Measurements from ENCODE around the gene PHKG2. TPM values are rescaled to one million over a fixed set of nuclear protein-coding genes. Genes with fewer than 3 reads are reported as not detected.

Gene PHKG2
- total RNA-seq, 1 donor from 2014 or later, result 42.4 TPM

DNA sequence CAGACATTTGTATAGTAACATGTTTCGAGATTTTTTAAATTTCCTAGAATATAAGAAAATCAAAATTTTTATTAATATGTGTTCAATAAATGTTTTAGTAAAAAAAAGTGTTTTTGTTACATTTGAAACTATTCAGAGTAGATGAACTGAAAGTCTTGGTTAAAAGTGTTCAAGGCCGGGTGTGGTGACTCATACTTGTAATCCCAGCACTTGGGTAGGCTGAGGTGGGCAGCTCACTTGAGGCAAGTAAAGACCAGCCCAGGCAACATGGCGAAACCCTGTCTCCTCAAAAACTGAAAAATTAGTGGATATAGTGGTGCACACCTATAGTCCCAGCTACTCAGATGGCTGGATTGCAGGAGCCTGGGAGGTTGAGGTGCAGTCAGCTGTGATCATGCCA is 16.8 kb upstream of the PHKG2 start:
- TF ChIP-seq, protein P1, sequence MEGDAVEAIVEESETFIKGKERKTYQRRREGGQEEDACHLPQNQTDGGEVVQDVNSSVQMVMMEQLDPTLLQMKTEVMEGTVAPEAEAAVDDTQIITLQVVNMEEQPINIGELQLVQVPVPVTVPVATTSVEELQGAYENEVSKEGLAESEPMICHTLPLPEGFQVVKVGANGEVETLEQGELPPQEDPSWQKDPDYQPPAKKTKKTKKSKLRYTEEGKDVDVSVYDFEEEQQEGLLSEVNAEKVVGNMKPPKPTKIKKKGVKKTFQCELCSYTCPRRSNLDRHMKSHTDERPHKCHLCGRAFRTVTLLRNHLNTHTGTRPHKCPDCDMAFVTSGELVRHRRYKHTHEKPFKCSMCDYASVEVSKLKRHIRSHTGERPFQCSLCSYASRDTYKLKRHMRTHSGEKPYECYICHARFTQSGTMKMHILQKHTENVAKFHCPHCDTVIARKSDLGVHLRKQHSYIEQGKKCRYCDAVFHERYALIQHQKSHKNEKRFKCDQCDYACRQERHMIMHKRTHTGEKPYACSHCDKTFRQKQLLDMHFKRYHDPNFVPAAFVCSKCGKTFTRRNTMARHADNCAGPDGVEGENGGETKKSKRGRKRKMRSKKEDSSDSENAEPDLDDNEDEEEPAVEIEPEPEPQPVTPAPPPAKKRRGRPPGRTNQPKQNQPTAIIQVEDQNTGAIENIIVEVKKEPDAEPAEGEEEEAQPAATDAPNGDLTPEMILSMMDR (conservative IDR thresholded peaks at IDR 0.05), result no peak
- H3K9me3 Mint-ChIP-seq, result no peaks in the 10 kb centered on the region
- H3K36me3 Mint-ChIP-seq, result peaks cover 29% of the 10 kb centered on the region
- H3K4me1 Mint-ChIP-seq (ENCODE audit: unreplicated experiment), result no peaks in the 10 kb centered on the region
- H3K27ac Mint-ChIP-seq, result no peak overlapping the region
- no peak for DNase-seq (ENCODE audit: extremely low spot score, unreplicated experiment)
- H3K27me3 Mint-ChIP-seq, result no peaks in the 10 kb centered on the region
- H3K4me3 Mint-ChIP-seq, result no peak overlapping the region

DNA sequence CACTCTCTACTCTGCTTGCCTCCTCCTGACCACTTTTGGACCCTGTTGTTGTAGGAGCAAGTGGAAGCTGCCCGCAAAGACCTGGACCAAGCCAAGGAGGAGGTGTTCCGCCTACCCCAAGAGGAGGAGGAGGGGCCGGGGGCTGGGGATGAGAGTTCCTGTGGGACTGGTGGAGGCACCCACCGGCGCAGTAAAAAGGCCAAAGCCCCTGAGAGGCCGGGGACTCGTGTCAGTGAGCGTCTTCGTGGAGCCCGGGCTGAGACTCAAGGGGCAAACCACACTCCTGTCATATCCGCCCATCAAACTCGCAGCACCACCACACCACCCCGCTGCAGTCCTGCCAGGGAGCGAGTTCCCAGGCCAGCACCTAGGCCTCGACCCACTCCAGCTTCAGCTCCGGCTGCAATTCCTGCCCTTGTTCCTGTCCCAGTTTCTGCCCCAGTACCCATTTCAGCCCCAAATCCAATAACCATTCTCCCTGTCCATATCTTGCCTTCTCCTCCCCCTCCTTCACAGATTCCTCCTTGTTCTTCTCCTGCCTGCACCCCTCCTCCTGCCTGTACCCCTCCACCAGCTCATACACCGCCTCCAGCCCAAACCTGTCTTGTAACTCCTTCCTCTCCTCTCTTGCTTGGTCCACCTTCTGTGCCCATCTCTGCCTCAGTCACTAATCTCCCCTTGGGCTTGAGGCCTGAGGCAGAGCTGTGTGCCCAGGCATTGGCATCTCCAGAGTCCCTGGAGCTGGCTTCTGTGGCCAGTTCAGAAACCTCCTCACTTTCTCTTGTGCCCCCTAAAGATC is 11.0 kb upstream of the PHKG2 start:
- Mint-ChIP-seq H3K9me3 (no peaks in the 10 kb centered on the region), H3K27me3 (no peaks in the 10 kb centered on the region), H3K36me3 (peaks cover 38% of the 10 kb centered on the region), H3K4me1 (ENCODE audit: unreplicated experiment) (peaks cover 13% of the 10 kb centered on the region), H3K4me3 (no peak overlapping the region), H3K27ac (peak overlapping the region; percentile 59)
- DNase-seq (ENCODE audit: extremely low spot score, unreplicated experiment), result no peak
- TF ChIP-seq, protein P1 (conservative IDR thresholded peaks at IDR 0.05), result no peak

DNA sequence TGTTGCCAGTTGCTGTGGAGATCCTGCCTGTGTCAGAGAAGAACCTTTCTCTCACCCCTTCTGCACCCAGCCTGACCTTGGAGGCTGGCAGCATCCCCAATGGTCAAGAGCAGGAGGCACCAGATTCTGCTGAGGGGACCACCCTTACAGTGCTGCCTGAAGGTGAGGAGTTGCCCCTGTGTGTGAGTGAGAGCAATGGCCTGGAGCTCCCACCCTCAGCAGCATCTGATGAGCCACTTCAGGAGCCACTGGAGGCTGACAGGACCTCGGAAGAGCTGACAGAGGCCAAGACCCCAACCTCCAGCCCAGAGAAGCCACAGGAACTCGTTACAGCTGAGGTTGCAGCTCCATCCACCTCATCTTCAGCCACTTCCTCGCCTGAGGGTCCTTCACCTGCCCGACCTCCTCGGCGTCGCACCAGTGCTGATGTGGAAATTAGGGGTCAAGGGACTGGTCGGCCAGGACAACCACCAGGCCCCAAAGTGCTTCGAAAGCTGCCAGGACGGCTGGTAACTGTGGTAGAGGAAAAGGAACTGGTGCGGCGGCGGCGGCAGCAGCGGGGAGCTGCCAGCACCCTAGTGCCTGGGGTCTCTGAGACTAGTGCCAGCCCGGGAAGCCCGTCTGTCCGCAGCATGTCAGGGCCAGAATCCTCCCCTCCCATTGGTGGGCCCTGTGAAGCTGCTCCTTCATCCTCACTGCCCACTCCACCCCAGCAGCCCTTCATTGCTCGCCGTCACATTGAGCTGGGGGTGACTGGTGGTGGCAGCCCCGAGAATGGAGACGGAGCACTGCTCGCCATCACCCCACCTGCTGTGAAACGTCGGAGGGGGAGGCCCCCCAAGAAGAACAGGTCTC is 10.2 kb upstream of the PHKG2 start:
- peak overlapping the region; percentile 59 for H3K27ac Mint-ChIP-seq
- no peak overlapping the region for H3K4me3 Mint-ChIP-seq
- H3K4me1 Mint-ChIP-seq (ENCODE audit: unreplicated experiment), result peaks cover 13% of the 10 kb centered on the region
- H3K9me3 Mint-ChIP-seq, result no peaks in the 10 kb centered on the region
- peaks cover 36% of the 10 kb centered on the region for H3K36me3 Mint-ChIP-seq
- TF ChIP-seq, protein P1 (conservative IDR thresholded peaks at IDR 0.05), result no peak
- H3K27me3 Mint-ChIP-seq, result no peaks in the 10 kb centered on the region
- DNase-seq (ENCODE audit: extremely low spot score, unreplicated experiment), result no peak

DNA sequence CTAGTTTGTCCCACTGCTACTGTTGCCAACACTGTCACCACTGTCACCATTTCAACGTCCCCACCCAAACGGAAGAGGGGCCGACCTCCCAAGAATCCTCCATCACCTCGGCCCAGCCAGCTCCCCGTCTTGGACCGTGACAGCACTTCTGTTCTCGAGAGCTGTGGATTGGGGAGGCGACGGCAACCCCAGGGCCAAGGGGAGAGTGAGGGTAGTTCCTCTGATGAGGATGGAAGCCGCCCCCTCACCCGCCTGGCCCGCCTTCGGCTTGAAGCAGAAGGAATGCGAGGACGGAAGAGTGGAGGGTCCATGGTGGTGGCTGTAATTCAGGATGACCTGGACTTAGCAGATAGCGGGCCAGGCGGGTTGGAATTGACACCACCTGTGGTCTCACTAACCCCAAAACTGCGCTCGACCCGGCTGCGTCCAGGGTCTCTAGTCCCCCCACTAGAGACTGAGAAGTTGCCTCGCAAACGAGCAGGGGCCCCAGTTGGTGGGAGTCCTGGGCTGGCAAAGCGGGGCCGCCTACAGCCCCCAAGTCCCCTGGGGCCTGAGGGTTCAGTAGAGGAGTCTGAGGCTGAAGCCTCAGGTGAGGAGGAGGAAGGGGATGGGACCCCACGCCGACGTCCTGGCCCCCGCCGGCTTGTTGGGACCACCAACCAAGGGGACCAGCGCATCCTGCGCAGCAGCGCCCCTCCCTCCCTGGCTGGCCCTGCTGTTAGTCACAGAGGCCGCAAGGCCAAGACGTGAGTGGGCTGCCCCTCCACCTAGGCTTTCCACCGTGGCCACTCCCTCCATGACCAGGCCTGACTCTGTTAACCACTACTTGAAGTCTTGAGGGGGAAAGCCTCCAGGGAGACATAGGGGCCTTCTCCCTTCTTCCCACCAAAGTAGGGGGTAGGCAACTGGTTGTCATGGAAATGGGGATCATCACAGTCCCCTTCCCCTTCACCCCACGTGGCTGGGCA is 9.0 kb upstream of the PHKG2 start:
- peaks cover 39% of the 10 kb centered on the region for H3K36me3 Mint-ChIP-seq
- DNase-seq (ENCODE audit: extremely low spot score, unreplicated experiment), result no peak
- no peak overlapping the region for H3K27ac Mint-ChIP-seq
- peaks cover 13% of the 10 kb centered on the region for H3K4me1 Mint-ChIP-seq (ENCODE audit: unreplicated experiment)
- TF ChIP-seq, protein P1 (conservative IDR thresholded peaks at IDR 0.05), result no peak
- H3K9me3 Mint-ChIP-seq, result no peaks in the 10 kb centered on the region
- no peak overlapping the region for H3K4me3 Mint-ChIP-seq
- no peaks in the 10 kb centered on the region for H3K27me3 Mint-ChIP-seq

Measured in type B pancreatic cell (in vitro differentiated cells).